ENCODE measurements around the gene ALK. TPM values are rescaled to one million over a fixed set of nuclear protein-coding genes. Genes with fewer than 3 reads are reported as not detected.

The ALK gene
- total RNA-seq, 2 donors from 2014 or later, result under 0.01 to 0.26 TPM

GRCh38 chr2:29611850-29612249 is 309.5 kb downstream of the ALK start:
- Histone ChIP-seq H3K27me3 (no peaks in the 10 kb centered on the region), H3K4me1 (no peaks in the 10 kb centered on the region), H3K36me3 (replicated peaks in 1 of 2; ENCODE audit: insufficient read depth in 1 of 2, low read depth in 2 of 2) (no peaks in the 10 kb centered on the region), H3K9me3 (no peaks in the 10 kb centered on the region), H3K27ac (no peak overlapping the region), H3K4me3 (no peak overlapping the region)
- no peak for TF ChIP-seq POLR2A (IDR thresholded peaks at IDR 0.05)
- TF ChIP-seq, protein P1, sequence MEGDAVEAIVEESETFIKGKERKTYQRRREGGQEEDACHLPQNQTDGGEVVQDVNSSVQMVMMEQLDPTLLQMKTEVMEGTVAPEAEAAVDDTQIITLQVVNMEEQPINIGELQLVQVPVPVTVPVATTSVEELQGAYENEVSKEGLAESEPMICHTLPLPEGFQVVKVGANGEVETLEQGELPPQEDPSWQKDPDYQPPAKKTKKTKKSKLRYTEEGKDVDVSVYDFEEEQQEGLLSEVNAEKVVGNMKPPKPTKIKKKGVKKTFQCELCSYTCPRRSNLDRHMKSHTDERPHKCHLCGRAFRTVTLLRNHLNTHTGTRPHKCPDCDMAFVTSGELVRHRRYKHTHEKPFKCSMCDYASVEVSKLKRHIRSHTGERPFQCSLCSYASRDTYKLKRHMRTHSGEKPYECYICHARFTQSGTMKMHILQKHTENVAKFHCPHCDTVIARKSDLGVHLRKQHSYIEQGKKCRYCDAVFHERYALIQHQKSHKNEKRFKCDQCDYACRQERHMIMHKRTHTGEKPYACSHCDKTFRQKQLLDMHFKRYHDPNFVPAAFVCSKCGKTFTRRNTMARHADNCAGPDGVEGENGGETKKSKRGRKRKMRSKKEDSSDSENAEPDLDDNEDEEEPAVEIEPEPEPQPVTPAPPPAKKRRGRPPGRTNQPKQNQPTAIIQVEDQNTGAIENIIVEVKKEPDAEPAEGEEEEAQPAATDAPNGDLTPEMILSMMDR (IDR thresholded peaks at IDR 0.05), result no peak
- DNase-seq (no peak), ATAC-seq (no peak)
- 75 to 80% methylated on average over 5 of the region's 5 CpGs for WGBS, 2 donors
- intact Hi-C loops (cut with DNase I), result no loop called here

GRCh38 chr2:29611261-29611660 is 310.1 kb downstream of the ALK start:
- TF ChIP-seq, protein P1 (IDR thresholded peaks at IDR 0.05), result no peak
- no peak for TF ChIP-seq POLR2A (IDR thresholded peaks at IDR 0.05)
- ATAC-seq, result no peak
- no peaks in the 10 kb centered on the region for H3K4me1 ChIP-seq
- intact Hi-C loops (cut with DNase I), result no loop called here
- no peak overlapping the region for H3K4me3 ChIP-seq
- H3K27ac ChIP-seq, result no peak overlapping the region
- WGBS, 2 donors, result 61 to 70% methylated on average over 2 of the region's 2 CpGs
- no peaks in the 10 kb centered on the region for H3K27me3 ChIP-seq
- no peak for DNase-seq
- H3K36me3 ChIP-seq (replicated peaks in 1 of 2; ENCODE audit: insufficient read depth in 1 of 2, low read depth in 2 of 2), result no peaks in the 10 kb centered on the region
- H3K9me3 ChIP-seq, result no peaks in the 10 kb centered on the region

GRCh38 chr2:29610569-29610968 is 310.8 kb downstream of the ALK start:
- Histone ChIP-seq H3K4me3 (no peak overlapping the region), H3K36me3 (replicated peaks in 1 of 2; ENCODE audit: insufficient read depth in 1 of 2, low read depth in 2 of 2) (no peaks in the 10 kb centered on the region), H3K27me3 (no peaks in the 10 kb centered on the region), H3K4me1 (no peaks in the 10 kb centered on the region), H3K9me3 (no peaks in the 10 kb centered on the region), H3K27ac (no peak overlapping the region)
- TF ChIP-seq POLR2A (IDR thresholded peaks at IDR 0.05), result no peak
- TF ChIP-seq, protein P1 (IDR thresholded peaks at IDR 0.05), result no peak
- 97 to 99% methylated on average over 3 of the region's 3 CpGs for WGBS, 2 donors
- no peak for ATAC-seq
- intact Hi-C loops (cut with DNase I), result no loop called here
- DNase-seq, result no peak

DNA sequence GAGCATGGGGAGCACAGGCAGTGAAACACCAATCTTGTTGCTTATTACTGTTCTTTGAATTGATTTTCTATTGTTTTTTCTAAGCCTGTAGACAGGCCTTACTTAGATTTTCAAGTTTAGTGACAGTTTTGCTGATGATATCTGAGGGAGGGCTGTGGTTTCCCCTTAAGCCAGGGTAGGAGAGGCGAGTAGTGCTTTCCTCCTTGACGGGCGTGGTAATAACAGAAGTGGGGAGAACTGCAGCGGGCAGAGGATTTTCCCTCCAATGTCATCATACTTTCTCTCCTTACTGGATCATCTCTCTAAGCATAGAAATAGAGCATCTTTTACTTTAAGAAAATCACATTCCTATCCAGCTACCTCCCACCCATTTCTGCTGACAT is 314.4 kb downstream of the ALK start:
- 81 to 93% methylated on average over 4 of the region's 4 CpGs for WGBS, 2 donors
- Histone ChIP-seq H3K4me3 (no peak overlapping the region), H3K36me3 (replicated peaks in 1 of 2; ENCODE audit: insufficient read depth in 1 of 2, low read depth in 2 of 2) (no peaks in the 10 kb centered on the region), H3K27ac (no peak overlapping the region), H3K27me3 (no peaks in the 10 kb centered on the region), H3K9me3 (no peaks in the 10 kb centered on the region), H3K4me1 (no peaks in the 10 kb centered on the region)
- no peak for TF ChIP-seq POLR2A (IDR thresholded peaks at IDR 0.05)
- TF ChIP-seq, protein P1 (IDR thresholded peaks at IDR 0.05), result no peak
- no peak for ATAC-seq
- no peak for DNase-seq
- intact Hi-C loops (cut with DNase I), result no loop called here
